ENCODE data around the gene NFE2L1.
A peak's percentile ranks its signal among the peaks of the same experiment; 100 is the strongest.
"Not testable (repeated sequence)": the region's sequence is repeated elsewhere in the genome, so short reads cannot be mapped to it uniquely, and the experiment has no call there.

The NFE2L1 gene

DNA sequence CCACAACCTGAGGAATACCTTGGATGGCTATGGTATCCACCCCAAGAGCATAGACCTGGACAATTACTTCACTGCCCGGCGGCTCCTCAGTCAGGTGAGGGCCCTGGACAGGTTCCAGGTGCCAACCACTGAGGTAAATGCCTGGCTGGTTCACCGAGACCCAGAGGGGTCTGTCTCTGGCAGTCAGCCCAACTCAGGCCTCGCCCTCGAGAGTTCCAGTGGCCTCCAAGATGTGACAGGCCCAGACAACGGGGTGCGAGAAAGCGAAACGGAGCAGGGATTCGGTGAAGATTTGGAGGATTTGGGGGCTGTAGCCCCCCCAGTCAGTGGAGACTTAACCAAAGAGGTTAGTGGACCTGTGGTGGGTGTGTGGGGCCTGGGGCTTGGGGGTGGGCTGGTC lies 3.1 kb downstream of the NFE2L1 start:
- no peak for DNase-seq

DNA sequence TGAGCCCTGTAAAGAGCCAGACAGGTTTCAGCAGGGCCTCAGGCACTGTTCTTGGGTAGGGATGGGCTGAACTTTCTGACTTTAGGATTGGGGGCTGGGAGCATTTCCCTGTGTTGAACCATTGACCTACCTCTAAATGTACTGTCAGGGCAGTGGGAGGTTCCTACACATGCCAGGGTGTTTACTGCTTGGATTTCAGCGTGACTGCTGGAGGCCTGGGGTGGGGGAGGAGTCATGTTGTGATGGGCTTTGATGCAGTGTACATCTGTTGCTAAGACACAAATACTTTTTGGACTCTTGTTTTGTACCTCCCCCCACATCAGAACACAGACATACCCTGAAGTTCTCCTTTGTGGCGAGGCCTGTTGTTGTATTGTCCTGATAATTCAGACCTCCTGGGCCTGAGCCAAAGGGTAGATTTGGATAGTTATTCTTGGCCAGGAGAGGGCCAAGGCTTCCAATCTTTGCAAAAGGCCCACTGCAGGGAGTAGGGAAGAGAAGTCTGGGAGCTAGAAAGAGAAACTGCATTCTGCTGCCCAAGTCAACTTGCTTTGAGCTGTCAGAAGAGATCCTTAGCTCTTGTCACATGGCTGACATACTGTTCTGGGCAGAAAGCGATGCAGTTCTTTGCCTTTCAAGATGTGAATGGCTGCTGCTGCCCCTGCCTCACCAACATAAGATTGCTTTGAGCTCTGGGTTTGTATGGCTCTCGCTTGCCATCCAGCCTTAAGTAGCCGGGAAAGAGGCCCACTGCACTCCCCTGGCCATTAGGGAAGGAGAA lies 3.7 kb downstream of the NFE2L1 start:
- no peak for DNase-seq

- DNase-seq = no peak
Measured at GRCh38 chr17:48052956-48053757, 5.0 kb downstream of the NFE2L1 start.

DNA sequence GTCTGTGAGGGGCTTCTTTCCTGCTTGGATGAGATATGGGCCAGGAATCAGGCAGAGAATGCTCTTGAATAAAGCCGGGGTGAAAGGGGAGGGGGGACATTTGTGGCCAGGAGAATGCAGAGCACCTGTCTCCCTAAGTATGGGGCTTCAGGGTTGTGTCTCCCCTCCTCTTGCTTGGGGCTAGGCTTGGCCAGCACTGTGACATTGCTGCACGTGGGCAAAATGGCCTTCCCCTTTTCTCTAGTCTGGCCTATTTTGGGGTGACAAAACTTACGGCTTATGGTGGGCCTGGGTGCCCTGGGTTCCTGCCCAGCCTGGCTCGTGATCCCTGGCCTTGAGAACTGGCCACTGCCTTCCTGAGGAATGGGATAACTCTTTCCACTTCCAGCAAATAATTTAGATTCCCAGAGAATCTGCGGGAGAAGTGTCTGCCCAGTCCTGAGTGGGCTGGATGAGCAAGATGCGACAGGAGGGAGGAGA lies 5.6 kb downstream of the NFE2L1 start:
- no peak for DNase-seq

DNA sequence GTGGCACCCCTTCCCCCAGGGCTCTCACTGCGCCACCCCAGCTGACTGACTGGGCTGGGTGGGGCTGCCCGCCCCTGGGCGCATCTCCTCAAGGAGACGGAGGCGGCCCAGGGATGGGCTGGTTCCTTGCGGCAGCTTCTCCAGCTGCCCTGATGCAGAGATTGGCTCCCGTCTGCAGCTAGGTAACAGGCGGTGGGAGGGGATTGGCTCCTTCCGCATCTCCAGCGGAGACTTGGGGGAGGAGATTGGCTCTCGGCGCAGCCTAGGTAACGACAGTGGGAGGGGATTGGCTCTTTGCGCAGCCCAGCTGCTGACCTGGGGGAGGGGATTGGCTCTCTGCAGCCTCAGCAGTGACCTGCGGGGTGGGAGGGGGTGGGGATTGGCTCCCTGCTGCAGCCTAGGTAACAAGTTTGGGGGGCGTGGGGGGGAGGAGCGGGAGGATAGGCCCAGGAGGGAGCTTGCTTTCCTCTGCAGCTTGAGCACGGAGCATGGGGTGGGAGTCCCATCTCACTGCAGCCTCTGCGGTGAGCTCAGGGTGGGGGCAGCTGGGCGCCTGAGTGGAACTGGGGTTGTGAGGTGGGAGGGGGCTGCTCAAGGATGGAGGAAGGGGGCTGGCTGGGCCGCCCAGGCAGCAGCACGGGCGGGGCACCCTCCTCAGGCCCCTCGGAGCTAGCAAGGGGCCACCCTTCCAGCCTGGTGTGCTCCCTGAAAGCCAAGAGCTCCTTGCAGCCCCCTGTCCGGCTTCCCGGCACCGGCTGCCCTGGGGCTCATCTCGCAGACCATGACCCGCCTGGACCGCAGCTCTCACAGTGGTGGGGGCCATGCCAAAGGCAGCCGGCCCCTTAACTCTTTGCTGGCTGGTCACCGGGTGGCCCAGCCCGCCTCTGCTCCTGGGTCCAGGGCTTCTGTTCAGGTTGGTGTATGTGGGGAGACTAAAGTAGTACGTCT lies 6.4 kb downstream of the NFE2L1 start:
- no peak for DNase-seq

DNA sequence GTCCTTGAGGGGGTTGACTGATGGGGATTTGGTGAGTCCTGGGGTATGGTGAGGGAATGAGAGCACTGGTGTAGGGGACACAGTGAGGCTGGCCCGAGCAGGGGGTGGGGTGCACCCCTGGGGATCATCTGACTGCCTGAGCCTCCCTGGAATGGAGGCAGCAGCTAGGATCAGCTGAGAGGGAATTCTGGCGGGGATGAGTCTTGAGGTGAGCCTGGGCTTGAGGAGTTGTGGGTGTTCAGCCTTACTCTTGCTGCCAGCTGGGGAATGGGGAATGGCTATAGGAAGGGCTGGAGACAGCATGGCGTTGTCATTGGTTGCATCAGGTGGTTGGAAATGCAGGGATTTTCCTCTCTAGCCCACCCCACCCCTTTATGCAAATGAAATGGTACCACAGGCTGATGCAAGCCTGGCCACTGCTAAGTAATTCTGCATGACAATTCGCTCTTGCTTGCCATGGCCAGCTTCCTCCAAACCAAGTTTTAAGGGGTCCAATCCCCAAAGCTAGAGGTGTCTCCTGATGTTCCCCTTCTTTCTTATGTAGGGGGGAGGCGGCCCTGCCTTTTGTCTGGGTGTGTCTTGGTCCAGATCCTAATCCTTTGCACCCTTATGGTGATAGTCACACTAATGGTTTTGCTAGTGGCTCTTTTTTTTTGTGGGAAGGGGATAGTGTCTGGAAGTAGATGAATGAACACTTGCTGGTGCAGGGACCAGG lies 7.5 kb downstream of the NFE2L1 start:
- DNase-seq = peak; percentile 69

DNA sequence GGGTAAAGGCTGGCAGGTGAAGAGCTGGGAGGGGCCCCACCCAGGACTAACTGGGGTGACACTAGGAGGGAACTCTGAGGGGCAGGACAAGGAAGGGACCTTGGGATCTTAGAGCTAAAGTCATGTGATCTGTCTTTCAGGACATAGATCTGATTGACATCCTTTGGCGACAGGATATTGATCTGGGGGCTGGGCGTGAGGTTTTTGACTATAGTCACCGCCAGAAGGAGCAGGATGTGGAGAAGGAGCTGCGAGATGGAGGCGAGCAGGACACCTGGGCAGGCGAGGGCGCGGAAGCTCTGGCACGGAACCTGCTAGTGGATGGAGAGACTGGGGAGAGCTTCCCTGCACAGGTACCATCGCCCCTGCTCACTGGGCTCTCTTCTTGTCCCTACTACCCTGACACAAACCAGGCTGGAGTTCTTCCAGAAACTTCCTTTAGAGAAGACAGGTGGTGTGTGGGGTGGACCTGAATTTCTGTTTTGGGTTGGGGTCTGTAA lies 8.1 kb downstream of the NFE2L1 start:
- no peak for DNase-seq

- no peak for DNase-seq
Measured at GRCh38 chr17:48056879-48057278, 8.7 kb downstream of the NFE2L1 start.

- no peak for DNase-seq
Measured at GRCh38 chr17:48057626-48058025, 9.5 kb downstream of the NFE2L1 start.

DNA sequence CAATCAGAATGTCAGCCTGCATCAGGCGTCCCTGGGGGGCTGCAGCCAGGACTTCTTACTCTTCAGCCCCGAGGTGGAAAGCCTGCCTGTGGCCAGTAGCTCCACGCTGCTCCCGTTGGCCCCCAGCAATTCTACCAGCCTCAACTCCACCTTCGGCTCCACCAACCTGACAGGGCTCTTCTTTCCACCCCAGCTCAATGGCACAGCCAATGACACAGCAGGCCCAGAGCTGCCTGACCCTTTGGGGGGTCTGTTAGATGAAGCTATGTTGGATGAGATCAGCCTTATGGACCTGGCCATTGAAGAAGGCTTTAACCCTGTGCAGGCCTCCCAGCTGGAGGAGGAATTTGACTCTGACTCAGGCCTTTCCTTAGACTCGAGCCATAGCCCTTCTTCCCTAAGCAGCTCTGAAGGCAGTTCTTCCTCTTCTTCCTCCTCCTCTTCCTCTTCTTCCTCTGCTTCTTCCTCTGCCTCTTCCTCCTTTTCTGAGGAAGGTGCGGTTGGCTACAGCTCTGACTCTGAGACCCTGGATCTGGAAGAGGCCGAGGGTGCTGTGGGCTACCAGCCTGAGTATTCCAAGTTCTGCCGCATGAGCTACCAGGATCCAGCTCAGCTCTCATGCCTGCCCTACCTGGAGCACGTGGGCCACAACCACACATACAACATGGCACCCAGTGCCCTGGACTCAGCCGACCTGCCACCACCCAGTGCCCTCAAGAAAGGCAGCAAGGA lies 10.4 kb downstream of the NFE2L1 start:
- DNase-seq = no peak

DNA sequence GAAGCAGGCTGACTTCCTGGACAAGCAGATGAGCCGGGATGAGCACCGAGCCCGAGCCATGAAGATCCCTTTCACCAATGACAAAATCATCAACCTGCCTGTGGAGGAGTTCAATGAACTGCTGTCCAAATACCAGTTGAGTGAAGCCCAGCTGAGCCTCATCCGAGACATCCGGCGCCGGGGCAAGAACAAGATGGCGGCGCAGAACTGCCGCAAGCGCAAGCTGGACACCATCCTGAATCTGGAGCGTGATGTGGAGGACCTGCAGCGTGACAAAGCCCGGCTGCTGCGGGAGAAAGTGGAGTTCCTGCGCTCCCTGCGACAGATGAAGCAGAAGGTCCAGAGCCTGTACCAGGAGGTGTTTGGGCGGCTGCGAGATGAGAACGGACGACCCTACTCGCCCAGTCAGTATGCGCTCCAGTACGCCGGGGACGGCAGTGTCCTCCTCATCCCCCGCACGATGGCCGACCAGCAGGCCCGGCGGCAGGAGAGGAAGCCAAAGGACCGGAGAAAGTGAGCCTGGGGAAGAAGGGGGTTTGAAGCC lies 11.0 kb downstream of the NFE2L1 start:
- DNase-seq = no peak

DNA sequence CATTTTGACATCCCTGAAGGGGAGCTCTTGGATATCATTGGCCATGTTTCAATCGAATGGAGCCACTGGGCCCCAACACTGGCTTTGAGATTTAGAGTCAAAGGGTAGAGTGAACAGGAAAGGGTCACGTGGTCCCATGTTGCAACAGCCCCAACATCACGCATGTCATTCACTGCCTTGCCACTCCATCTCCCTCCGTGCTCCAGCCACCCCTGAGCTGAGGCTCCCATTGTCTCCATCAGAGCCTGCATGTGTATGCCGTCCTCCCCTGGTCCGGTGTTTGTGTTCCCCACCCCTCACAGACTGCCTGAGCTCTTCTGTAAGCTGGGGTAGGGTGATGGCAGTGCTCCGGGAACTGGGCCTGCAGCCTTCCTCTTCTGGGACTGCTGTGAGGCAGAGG lies 12.1 kb downstream of the NFE2L1 start:
- no peak for DNase-seq

- no peak for DNase-seq
Measured at GRCh38 chr17:48062273-48062672, 14.1 kb downstream of the NFE2L1 start.

DNA sequence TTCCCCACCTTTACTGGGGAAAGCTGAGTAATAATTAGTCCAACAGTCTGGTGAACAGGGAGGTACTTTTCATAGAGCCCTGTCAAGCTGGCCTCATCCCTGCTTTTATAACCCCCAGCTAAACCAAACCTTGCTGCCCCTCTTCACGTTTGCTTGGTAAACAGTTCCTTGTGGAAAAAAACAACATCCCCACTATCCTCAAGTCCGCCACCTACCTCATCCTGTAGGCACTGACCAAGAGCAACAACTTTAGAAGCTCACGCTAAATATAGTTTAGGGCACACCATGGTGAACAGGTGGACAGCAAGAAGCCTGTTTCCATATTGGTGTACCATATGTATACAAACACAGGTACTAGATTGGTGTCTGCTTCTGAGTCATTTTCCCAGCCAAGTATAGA lies 16.5 kb downstream of the NFE2L1 start:
- DNase-seq = no peak

DNA sequence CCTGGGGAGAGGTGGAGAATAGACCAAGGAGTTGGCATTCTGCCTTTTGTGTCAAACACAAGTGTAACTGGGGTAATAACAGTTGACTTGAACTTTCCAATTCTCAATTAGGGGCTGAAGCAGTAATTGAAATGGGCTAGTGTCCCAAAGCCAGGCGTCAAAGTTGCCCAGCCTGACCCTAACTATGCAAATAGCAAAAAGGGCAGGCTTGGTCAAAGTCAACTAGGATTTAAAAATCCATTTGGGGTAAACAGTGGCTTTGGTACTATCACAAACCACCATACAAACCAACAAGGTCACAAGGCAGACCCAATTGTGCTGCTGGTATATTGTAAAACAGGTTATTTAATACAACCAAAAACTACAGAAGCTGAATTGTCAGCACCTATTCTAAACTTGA lies 18.0 kb downstream of the NFE2L1 start:
- DNase-seq = no peak

GRCh38 chr17:48066656-48067055 lies 18.5 kb downstream of the NFE2L1 start:
- no peak for DNase-seq

GRCh38 chr17:48067245-48067644 lies 19.1 kb downstream of the NFE2L1 start:
- no peak for DNase-seq

- DNase-seq = not testable (repeated sequence)
Measured at GRCh38 chr17:48067808-48068207, 19.6 kb downstream of the NFE2L1 start.

GRCh38 chr17:48068491-48068961 lies 20.4 kb downstream of the NFE2L1 start:
- DNase-seq = peak; percentile 32

DNA sequence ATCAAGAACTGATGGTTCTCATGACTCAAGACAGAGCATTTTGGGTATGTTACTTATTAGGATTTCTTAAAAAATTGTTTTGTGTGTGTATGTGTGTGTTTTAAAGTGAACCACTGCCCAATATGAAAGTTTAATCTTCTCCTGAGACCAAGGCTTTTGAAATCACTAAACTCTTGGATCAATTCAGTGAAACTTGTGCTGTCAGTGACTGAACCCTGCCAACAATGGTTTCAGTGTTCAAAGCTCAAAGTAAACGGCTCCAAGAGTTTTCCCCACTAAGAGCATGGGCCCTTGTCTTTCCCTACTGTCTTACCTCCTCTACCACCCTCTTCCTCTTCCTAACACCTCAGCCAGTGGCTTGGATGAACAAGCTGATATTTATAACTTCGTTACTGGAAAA lies 22.0 kb downstream of the NFE2L1 start:
- DNase-seq = no peak

- no peak for DNase-seq
Measured at GRCh38 chr17:48071654-48072053, 23.5 kb downstream of the NFE2L1 start.

All from activated CD4-positive, alpha-beta T cell treated with anti-CD3 and anti-CD28 coated beads for 48 hours (primary cell).